Heart right ventricle (tissue), 16 donors: Measurements from ENCODE around the gene CHST15. TPM values are rescaled to one million over a fixed set of nuclear protein-coding genes. Genes with fewer than 3 reads are reported as not detected.

Experiments
- ATAC-seq, 8 donors: fragments of 200-7000 bp; cut with Tn5 transposase; one replicate each; pipeline ENCODE4 v1.9.1; 2020; ENCODE audit warnings: mild to moderate bottlenecking in 8 of 8, moderate library complexity in 8 of 8, moderate number of reproducible peaks in 1 of 8
- DNase-seq, 2 donors: peaks; one replicate each; pipeline ENCODE4 v3.0.0-alpha.2; 2020
- H3K27ac ChIP-seq, 10 donors: fragments of 200-600 bp; sonication (generic) in 2 of 10; one replicate each; pipeline versions ENCODE4 v1.5.0 to v1.8.0; 2020 to 2022; ENCODE audit warnings: mild to moderate bottlenecking in 3 of 10
- H3K27me3 ChIP-seq, 7 donors: fragments of 200-600 bp; one replicate each; pipeline ENCODE4 v1.8.0; 2021 to 2022; ENCODE audit warnings: mild to moderate bottlenecking in 2 of 7
- H3K36me3 ChIP-seq, 9 donors: fragments of 200-600 bp; sonication (generic) in 1 of 9; one replicate each; pipeline versions ENCODE4 v1.5.0 to v1.8.0; 2020 to 2022; ENCODE audit warnings: mild to moderate bottlenecking in 2 of 9
- H3K4me1 ChIP-seq, 9 donors: fragments of 200-600 bp; sonication (generic) in 1 of 9; one replicate each; pipeline versions ENCODE4 v1.5.0 to v1.8.0; 2020 to 2022; ENCODE audit warnings: mild to moderate bottlenecking in 4 of 9
- H3K4me3 ChIP-seq, 10 donors: fragments of 200-600 bp; sonication (generic) in 2 of 10; one replicate each; pipeline versions ENCODE4 v1.5.0 to v1.8.0; 2020 to 2022; ENCODE audit warnings: mild to moderate bottlenecking in 7 of 10, moderate library complexity in 2 of 10
- H3K9me3 ChIP-seq, 11 donors: fragments of 200-600 bp in 10 of 11; sonication (generic) in 2 of 11; one replicate each; pipeline versions ENCODE4 v1.5.0 to v1.8.0; 2013 to 2022; ENCODE audit warnings: mild to moderate bottlenecking in 2 of 11, control low read depth in 1 of 11, moderate library complexity in 1 of 11
- WGBS, 2 donors: extraction: QIAGEN DNeasy Blood & Tissue Kit; methylation state at CpG; one replicate each; pipeline ENCODE4 v1.1.7; 2013; ENCODE audit warnings: inconsistent platforms in 1 of 2; 5-methylcytosine and 5-hydroxymethylcytosine counted together
- intact Hi-C, 10 donors: fragments of 100-400 bp; cut with DNase I; formaldehyde crosslinking; loops; one replicate each; pipeline versions ENCODE4 v1.11.1 to v1.14.2; 2022
- polyA plus RNA-seq, 2 donors: library from polyadenylated mRNA; stranded (reverse); fragments of 200-250 nt; gene quantifications; one replicate each; pipeline ENCODE4 v1.2.3, GENCODE V29; 2013
- total RNA-seq, 10 donors: library from RNA; stranded (reverse); fragmentation: NEBNext Ultra II Directional in 3 of 10; extraction: Animal tissue kit (Norgen Biotek cat#: 25700) in 3 of 10; gene quantifications; one replicate each; pipeline versions ENCODE4 v1.2.1 to v1.2.4, GENCODE V29; 2021 to 2023
- TF ChIP-seq, protein P1 (sequence below), 9 donors: fragments of 200-600 bp; sonication (generic) in 2 of 9; IDR thresholded peaks; one replicate each; pipeline versions ENCODE4 v1.5.0 to v1.8.0; 2021 to 2022; ENCODE audit warnings: antibody characterized with exemption in 9 of 9, mild to moderate bottlenecking in 5 of 9, moderate library complexity in 1 of 9
- donor health status: Arrhythmogenic right ventricular cardiomyopathy.
- donor health status: ischemic (EF 13 %, LVEDD 7.1; RV severe dilation, severe dysfunction).
- donor health status: healthy with polysubstance abuse.
- donor health status: DM: no; HTN: yes; CAD: no.
- donor health status: DM: no; HTN: no; CAD: no.
- donor health status: ischemic (EF 25% LVEDD 6.9; RV normal size, moderate dysfunction).
- donor health status: ischemic (EF 25% LVEDD 5.7; RV mildly dilated, moderate dysfunction).
- donor health status: healthy.
- donor health status: DM: yes; HTN: yes; CAD: no.
- donor health status: Ischemic cardiomyopathy.
- donor health status: ischemic (EF 35%, LVEDD 5.7; RV mildly dilated, moderate dysfunction).
- donor health status: nonischemic (EF 11% LVEDD 7.7; RV severe dilation, severe dysfunction).
- donor health status: DM: yes; HTN: yes; CAD: no.
- donor health status: PGD.
- donor health status: ischemic (EF 29% LVEDD 5.4; RV normal size, mild dysfunction).
- donor health status: nonischemic (EF 23%, LVEDD 6.1; RV moderate dilation, normal function).

Gene CHST15
- total and polyA plus RNA-seq, 12 donors, result 1.3 to 16.7 (median 4.8) TPM

DNA sequence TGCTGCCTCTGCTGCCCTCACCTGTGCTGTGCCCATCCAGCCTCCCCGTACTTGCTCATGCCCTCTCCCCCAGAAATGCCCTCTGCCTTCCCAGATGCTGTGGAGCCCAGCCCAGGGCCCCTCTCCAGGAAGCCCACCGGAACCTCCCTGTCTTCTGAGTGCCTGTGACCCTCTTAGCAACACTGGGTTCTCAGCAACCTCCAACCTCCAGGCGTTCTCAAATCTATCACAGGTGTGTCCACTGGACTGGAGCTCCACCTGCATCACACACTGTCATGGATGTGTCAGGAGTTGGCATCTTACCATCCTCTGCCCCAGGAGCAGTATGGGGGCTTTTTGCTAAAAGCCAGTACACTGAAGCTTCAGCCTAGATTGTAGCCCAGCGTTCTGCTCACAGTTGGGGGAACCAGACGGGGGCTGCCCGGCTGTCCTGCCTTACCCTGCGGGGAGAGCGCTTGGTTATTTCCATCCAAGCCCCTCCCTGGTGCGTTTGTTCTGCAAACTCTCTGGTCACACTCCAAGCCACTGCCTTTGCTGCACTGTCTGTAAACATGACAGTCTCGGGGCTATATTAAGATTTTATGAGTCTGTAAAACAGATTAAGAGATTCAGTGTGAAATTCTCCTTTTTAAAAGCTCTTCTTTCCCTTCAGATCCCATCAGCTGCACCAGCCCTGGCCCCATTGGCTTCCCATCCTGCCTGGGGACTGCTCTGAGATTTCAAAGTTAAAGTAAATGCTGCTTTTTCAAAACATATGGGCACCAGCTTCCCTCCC is 130.5 kb downstream of the CHST15 start:
- WGBS, 2 donors, result 71 to 76% methylated on average over 10 of the region's 10 CpGs
- H3K27ac ChIP-seq, result no peak overlapping the region
- TF ChIP-seq, protein P1, sequence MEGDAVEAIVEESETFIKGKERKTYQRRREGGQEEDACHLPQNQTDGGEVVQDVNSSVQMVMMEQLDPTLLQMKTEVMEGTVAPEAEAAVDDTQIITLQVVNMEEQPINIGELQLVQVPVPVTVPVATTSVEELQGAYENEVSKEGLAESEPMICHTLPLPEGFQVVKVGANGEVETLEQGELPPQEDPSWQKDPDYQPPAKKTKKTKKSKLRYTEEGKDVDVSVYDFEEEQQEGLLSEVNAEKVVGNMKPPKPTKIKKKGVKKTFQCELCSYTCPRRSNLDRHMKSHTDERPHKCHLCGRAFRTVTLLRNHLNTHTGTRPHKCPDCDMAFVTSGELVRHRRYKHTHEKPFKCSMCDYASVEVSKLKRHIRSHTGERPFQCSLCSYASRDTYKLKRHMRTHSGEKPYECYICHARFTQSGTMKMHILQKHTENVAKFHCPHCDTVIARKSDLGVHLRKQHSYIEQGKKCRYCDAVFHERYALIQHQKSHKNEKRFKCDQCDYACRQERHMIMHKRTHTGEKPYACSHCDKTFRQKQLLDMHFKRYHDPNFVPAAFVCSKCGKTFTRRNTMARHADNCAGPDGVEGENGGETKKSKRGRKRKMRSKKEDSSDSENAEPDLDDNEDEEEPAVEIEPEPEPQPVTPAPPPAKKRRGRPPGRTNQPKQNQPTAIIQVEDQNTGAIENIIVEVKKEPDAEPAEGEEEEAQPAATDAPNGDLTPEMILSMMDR (IDR thresholded peaks at IDR 0.05), result no peak
- H3K4me1 ChIP-seq, result peaks cover 0 to 10% (median 0%) of the 10 kb centered on the region in 9 donors
- DNase-seq, result no peak
- no peak for ATAC-seq
- intact Hi-C loops, result loop anchor here in 2 of 10 donors (10.0 kb wide), 1 partner anchor 828 kb away; the partner anchor contains the start of gene HMX3 (in 2 of the 2)
- peaks cover 0 to 57% (median 43%) of the 10 kb centered on the region in 7 donors for H3K27me3 ChIP-seq
- peaks cover 0 to 10% (median 0%) of the 10 kb centered on the region in 11 donors for H3K9me3 ChIP-seq
- no peak overlapping the region for H3K4me3 ChIP-seq
- H3K36me3 ChIP-seq, result no peaks in the 10 kb centered on the region

DNA sequence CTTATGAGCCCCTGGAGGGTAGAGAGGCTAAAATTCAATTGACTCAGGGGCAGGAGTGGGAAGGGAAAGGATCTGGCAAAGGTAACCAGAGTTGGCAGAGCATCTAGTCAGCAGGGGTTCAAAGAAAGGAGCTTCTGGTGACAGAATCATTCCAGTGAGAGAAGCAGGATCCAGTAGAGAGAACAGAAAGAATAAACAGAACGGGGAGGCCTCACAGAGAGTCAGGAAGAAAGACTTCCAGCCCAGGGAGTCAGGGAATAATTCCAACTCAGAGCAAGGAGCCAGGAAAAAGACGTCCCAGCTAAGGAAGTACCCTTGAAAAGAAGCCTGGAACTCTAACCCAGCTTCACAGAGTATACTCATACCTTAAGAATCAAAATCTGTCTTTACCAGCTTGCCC is 135.2 kb downstream of the CHST15 start:
- H3K4me3 ChIP-seq, result no peak overlapping the region
- H3K27ac ChIP-seq, result no peak overlapping the region
- TF ChIP-seq, protein P1 (IDR thresholded peaks at IDR 0.05), result no peak
- peaks cover 0 to 24% (median 13%) of the 10 kb centered on the region in 7 donors for H3K27me3 ChIP-seq
- intact Hi-C loops, result loop anchor here in 1 of 10 donors (5.0 kb wide), 1 partner anchor 156 kb away; no protein-coding TSS in a partner anchor
- peaks cover 0 to 12% (median 0%) of the 10 kb centered on the region in 11 donors for H3K9me3 ChIP-seq
- no peak for ATAC-seq
- WGBS, 2 donors, result 39 to 43% methylated on average over 2 of the region's 2 CpGs
- H3K4me1 ChIP-seq, result no peaks in the 10 kb centered on the region
- no peaks in the 10 kb centered on the region for H3K36me3 ChIP-seq
- no peak for DNase-seq

Other genes starting within 250 kb of the CHST15 start
- gene CPXM2, start 201.8 kb downstream of the CHST15 start, total RNA-seq, result 1 to 10 TPM; 3.0 to 9.8 (median 4.4) TPM
- gene CPXM2, start 201.8 kb downstream of the CHST15 start, polyA plus RNA-seq, result 1 to 10 TPM; 2.0 to 2.7 TPM